Tibial artery (tissue), 4 donors: ENCODE results near the gene CSNK1G2.

Experiments
- DNase-seq, 2 donors: peaks; one replicate each; pipeline ENCODE4 v3.0.0-alpha.2; 2019
- H3K27ac ChIP-seq, 2 donors: fragments of 200-600 bp; sonication (generic) in 1 of 2; 1 replicate in 1 of 2; 2 replicates in 1 of 2; pipeline ENCODE4 v1.5.1; 2018 to 2019; ENCODE audit warnings: mild to moderate bottlenecking in 1 of 2
- H3K27me3 ChIP-seq, 2 donors: fragments of 200-600 bp; sonication (generic) in 1 of 2; one replicate each; pipeline versions ENCODE4 v1.5.1 to v1.6.0; 2016 to 2019
- H3K36me3 ChIP-seq, 3 donors: fragments of 200-600 bp; sonication (generic) in 2 of 3; one replicate each; pipeline ENCODE4 v1.5.1; 2016 to 2019; ENCODE audit warnings: mild to moderate bottlenecking in 2 of 3
- H3K4me1 ChIP-seq, 4 donors: fragments of 200-600 bp; sonication (generic) in 2 of 4; 1 replicate in 3 of 4; 2 replicates in 1 of 4; pipeline ENCODE4 v1.5.1; 2016 to 2019
- H3K4me3 ChIP-seq, 2 donors: fragments of 200-600 bp; sonication (generic) in 1 of 2; 1 replicate in 1 of 2; 2 replicates in 1 of 2; pipeline ENCODE4 v1.5.1; 2018 to 2019; ENCODE audit warnings: mild to moderate bottlenecking in 2 of 2
- H3K9me3 ChIP-seq, 3 donors: fragments of 200-600 bp; sonication (generic) in 1 of 3; one replicate each; pipeline ENCODE4 v1.5.1; 2016 to 2019
- intact Hi-C: fragments of 100-400 bp; cut with DNase I; formaldehyde crosslinking; loops from one replicate; pipeline ENCODE4 v1.15.0; 2023; ENCODE audit warnings: low total_unique reads
- TF ChIP-seq, protein P1 (sequence below), 2 experiments: fragments of 200-600 bp in 1 of 2; fragments of 450-650 bp in 1 of 2; IDR thresholded peaks; one replicate each; pipeline ENCODE4 v1.5.1; 2017 to 2019; ENCODE audit warnings: antibody characterized with exemption in 2 of 2, mild to moderate bottlenecking in 1 of 2, moderate library complexity in 1 of 2

Gene CSNK1G2

DNA sequence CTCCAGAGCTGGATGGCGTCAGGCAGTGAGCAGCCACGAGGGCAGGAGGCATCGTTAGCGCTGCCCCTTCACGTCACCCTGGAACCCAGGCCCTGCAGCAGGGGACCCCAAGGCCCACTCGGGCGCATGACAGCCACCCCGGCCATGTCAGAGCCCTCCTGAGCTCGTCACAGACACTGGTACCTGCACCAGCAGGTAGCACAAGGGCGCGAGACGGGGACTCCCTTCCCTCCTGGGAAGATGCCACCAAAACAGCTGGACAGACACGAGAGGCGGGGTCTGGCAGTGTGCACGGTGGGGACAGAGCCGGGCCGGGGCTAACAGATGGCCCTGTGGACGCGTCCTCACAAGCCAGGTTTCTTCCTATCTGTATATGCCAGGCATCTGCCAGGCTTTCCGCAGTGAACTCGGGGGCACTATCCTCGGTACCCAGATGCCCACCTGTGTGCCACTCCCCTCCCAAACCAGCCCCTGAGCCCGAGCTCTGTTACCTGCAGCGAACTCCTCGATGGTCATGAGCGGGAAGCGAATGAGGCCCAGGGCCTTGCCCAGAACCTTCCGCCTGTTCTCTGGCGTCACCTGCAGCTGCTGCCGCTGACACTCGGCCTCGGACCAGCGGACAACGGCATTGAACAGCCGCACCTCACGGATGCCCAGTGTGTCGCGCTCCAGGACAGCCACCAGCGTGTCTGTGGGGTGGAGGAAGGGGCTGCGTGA lies 48.7 kb downstream of the CSNK1G2 start:
- Histone ChIP-seq H3K27me3 (no peaks in the 10 kb centered on the region), H3K9me3 (no peaks in the 10 kb centered on the region), H3K36me3 (peaks cover 59 to 99% (median 83%) of the 10 kb centered on the region in 3 donors), H3K4me1 (no peaks in the 10 kb centered on the region), H3K27ac (no peak overlapping the region), H3K4me3 (no peak overlapping the region)
- no peak for DNase-seq
- intact Hi-C loops: no loop called here
- TF ChIP-seq, protein P1, sequence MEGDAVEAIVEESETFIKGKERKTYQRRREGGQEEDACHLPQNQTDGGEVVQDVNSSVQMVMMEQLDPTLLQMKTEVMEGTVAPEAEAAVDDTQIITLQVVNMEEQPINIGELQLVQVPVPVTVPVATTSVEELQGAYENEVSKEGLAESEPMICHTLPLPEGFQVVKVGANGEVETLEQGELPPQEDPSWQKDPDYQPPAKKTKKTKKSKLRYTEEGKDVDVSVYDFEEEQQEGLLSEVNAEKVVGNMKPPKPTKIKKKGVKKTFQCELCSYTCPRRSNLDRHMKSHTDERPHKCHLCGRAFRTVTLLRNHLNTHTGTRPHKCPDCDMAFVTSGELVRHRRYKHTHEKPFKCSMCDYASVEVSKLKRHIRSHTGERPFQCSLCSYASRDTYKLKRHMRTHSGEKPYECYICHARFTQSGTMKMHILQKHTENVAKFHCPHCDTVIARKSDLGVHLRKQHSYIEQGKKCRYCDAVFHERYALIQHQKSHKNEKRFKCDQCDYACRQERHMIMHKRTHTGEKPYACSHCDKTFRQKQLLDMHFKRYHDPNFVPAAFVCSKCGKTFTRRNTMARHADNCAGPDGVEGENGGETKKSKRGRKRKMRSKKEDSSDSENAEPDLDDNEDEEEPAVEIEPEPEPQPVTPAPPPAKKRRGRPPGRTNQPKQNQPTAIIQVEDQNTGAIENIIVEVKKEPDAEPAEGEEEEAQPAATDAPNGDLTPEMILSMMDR (IDR thresholded peaks at IDR 0.05): no peak

DNA sequence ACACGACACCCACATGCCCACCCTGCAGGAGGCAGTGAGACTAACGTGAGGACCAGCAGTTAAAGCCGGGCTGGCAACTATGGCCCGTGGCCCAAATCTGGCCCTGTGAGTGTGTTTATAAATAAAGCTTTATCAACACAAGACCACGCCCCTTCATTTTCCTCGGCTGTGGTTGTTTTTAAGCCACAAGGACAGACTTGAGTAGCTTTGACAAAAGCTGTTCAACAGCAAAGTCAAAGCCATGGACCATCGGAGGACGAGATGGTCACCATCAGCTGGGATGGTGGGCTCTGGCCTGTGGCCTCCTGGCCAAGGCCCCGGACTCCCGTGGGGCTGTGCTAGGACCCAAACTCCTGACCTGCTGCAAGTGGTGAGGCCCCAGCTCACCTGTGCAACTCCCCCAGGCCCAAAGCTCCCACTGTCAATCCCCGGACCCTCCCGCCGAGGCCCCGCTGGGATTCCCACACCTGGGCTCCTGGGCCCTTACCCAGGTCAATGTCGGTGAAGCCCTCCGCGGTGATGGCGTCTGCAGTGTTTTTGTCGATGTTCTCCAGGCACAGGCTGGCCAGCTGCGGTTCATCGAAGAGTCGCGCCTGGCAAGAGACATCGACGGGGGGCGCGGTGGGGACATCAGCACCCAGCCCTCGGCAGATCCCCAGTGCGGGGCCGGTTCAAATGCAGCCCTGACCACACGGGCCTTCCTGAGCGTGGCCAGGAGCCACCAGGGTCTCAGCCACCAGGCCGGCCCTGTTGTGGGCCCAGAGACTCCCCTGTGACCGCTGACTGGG lies 49.5 kb downstream of the CSNK1G2 start:
- H3K9me3 ChIP-seq: no peaks in the 10 kb centered on the region
- intact Hi-C loops: no loop called here
- H3K36me3 ChIP-seq: peaks cover 51 to 97% (median 75%) of the 10 kb centered on the region in 3 donors
- DNase-seq: no peak
- no peaks in the 10 kb centered on the region for H3K4me1 ChIP-seq
- TF ChIP-seq, protein P1 (IDR thresholded peaks at IDR 0.05): no peak
- no peak overlapping the region for H3K4me3 ChIP-seq
- H3K27me3 ChIP-seq: no peaks in the 10 kb centered on the region
- H3K27ac ChIP-seq: no peak overlapping the region

DNA sequence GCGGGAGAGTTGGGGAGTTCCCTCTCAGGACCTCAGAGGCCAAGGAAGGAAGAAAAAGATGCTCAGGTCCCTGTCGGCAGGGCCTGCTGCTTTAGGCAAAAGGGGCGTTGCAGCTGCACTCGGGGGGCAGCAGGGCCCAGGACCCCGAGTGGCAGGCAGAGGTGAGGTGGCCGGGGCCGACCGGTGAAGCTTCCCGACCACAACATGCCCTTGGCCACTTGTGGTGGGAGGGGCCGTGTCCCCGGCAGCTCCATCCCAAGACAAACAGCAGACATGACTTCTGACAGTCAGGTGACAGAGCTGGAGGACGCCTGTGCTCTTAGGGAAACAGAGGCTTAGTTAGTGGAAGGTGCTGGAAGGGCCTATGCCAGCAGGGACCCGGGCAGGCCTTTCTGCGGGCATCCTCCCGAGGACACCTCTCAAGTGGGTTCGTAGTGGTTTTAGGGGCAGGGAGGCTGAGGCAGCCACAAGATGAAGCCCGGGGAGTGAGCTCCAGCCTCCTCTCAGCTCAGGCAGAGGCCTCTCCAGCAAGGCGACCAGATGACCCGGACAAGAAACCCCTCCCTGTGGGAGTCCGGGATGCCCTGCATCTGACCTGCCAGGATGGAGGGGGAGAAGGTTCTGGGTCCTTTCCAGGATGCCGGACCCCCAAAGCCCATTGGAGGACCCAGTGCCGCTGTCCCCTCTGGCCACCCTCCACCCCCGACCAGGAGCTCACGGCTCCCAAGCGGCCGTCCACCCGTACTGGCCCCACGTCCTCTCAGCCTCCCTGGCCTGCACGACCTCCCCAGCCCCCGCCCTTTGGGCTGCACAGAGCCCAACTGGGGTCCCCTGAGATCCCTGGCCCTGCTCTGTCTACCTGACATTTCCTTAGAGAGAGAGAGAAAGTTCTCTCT lies 50.3 kb downstream of the CSNK1G2 start:
- Histone ChIP-seq H3K4me3 (no peak overlapping the region), H3K9me3 (no peaks in the 10 kb centered on the region), H3K4me1 (no peaks in the 10 kb centered on the region), H3K27ac (no peak overlapping the region), H3K27me3 (no peaks in the 10 kb centered on the region), H3K36me3 (peaks cover 49 to 97% (median 72%) of the 10 kb centered on the region in 3 donors)
- intact Hi-C loops: no loop called here
- no peak for DNase-seq
- TF ChIP-seq, protein P1 (IDR thresholded peaks at IDR 0.05): no peak

DNA sequence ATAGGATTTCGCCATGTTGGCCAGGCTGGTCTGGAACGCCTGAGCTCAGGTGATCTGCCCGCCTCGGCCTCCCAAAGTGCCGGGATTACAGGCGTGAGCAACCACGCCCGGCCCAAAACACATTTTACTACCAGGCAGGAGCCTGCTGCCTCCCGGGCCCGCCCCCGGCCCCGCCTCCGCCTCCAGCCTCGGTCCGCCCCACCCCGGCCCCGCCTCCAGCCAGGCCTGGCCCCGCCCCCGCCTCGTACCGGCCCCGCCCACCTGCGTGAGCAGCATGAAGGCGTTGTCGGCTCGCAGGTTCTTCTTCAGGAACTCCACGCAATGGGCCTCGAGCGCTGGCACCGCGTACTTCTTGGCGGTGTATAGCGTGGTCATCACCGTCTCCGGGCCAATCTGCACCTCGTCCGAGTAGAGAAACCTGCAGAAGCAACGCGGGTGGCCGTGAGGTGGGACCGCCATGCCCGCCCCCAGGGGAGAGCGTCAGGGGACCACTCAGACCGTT lies 51.8 kb downstream of the CSNK1G2 start:
- no peak for DNase-seq
- H3K36me3 ChIP-seq: peaks cover 48 to 96% (median 62%) of the 10 kb centered on the region in 3 donors
- no peaks in the 10 kb centered on the region for H3K4me1 ChIP-seq
- H3K27me3 ChIP-seq: no peaks in the 10 kb centered on the region
- no peak overlapping the region for H3K27ac ChIP-seq
- no peaks in the 10 kb centered on the region for H3K9me3 ChIP-seq
- H3K4me3 ChIP-seq: no peak overlapping the region
- TF ChIP-seq, protein P1 (IDR thresholded peaks at IDR 0.05): no peak
- intact Hi-C loops: no loop called here
